IMR-90 (cell line): ENCODE data around the gene CYFIP1. TPM values are rescaled to one million over a fixed set of nuclear protein-coding genes. Genes with fewer than 3 reads are reported as not detected.

Source experiments
- ATAC-seq: fragments of 200-7000 bp; cut with Tn5 transposase; 2 replicates; pipeline ENCODE4 v1.9.1; 2020; ENCODE audit warnings: low read depth, mild to moderate bottlenecking, moderate library complexity
- BruUV-seq: library from RNA; stranded (reverse); fragments of 400-500 nt; replicated peaks from 2 replicates; lab custom pipeline; 2021; lab: Mats Ljungman, UMichigan
- CTCF ChIA-PET: fragments of 300-600 bp; formaldehyde crosslinking; extraction: SDS; loops from one replicate; lab custom pipeline; 2021; ENCODE audit warnings: antibody characterized with exemption; lab: Yijun Ruan, JAX
- POLR2A ChIA-PET: fragments of 300-600 bp; sonication (Branson Sonifier 250); formaldehyde crosslinking; loops from one replicate; lab custom pipeline; 2022; ENCODE audit warnings: antibody characterized with exemption; ENCODE audit not compliant: unreplicated experiment; lab: Charles Lee
- DNase-seq: peaks from one replicate; pipeline ENCODE4 v3.0.0; 2013
- H2AFZ ChIP-seq: replicated peaks from 2 replicates; pipeline ENCODE3; 2013; ENCODE audit warnings: low read length, mild to moderate bottlenecking; ENCODE audit not compliant: poor library complexity
- H2AK5ac ChIP-seq: 2 replicates; pipeline ENCODE4 v1.6.1; 2013; ENCODE audit warnings: low read depth, low read length, inconsistent platforms
- H2AK9ac ChIP-seq: replicated peaks from 2 replicates; pipeline ENCODE3; 2013; ENCODE audit warnings: mild to moderate bottlenecking, low read depth, low read length, moderate library complexity; ENCODE audit not compliant: poor library complexity
- H2BK120ac ChIP-seq: 2 replicates; pipeline ENCODE4 v1.6.1; 2013; ENCODE audit warnings: low read depth, low read length, inconsistent platforms
- H2BK15ac ChIP-seq: 3 replicates; pipeline ENCODE4 v1.6.1; 2013; ENCODE audit warnings: low read depth, low read length, inconsistent platforms
- H2BK20ac ChIP-seq: 2 replicates; pipeline ENCODE4 v1.6.1; 2013; ENCODE audit warnings: low read depth, mild to moderate bottlenecking, inconsistent platforms, low read length, moderate library complexity
- H2BK5ac ChIP-seq: 2 replicates; pipeline ENCODE4 v1.6.1; 2013; ENCODE audit warnings: mild to moderate bottlenecking, low read depth, low read length, inconsistent platforms; ENCODE audit not compliant: poor library complexity, severe bottlenecking
- H3K14ac ChIP-seq: replicated peaks from 2 replicates; pipeline ENCODE4 v1.6.1; 2013; ENCODE audit warnings: low read depth, low read length, inconsistent platforms
- H3K18ac ChIP-seq: 2 replicates; pipeline ENCODE4 v1.6.1; 2013; ENCODE audit warnings: low read depth, low read length, control low read depth
- H3K23ac ChIP-seq: 2 replicates; pipeline ENCODE4 v1.6.1; 2013; ENCODE audit warnings: low read depth, low read length, inconsistent platforms
- H3K27ac ChIP-seq: 2 replicates; pipeline ENCODE4 v1.5.1; 2013; ENCODE audit warnings: mild to moderate bottlenecking, control low read depth, low read length; ENCODE audit not compliant: insufficient read depth
- H3K27me3 ChIP-seq: 2 replicates; pipeline ENCODE4 v1.6.1; 2013; ENCODE audit warnings: low read length; ENCODE audit not compliant: control insufficient read depth, insufficient read depth
- H3K36me3 ChIP-seq: 2 replicates; pipeline ENCODE4 v1.6.1; 2013; ENCODE audit warnings: low read length, mixed read lengths; ENCODE audit not compliant: control insufficient read depth, insufficient read depth
- H3K4ac ChIP-seq: 2 replicates; pipeline ENCODE4 v1.6.1; 2013; ENCODE audit warnings: low read depth, low read length, inconsistent platforms
- H3K4me1 ChIP-seq: 2 replicates; pipeline ENCODE4 v1.6.1; 2013; ENCODE audit warnings: low read length, mixed read lengths; ENCODE audit not compliant: control insufficient read depth, insufficient read depth
- H3K4me2 ChIP-seq: 2 replicates; pipeline ENCODE4 v1.6.1; 2013; ENCODE audit warnings: low read depth, mild to moderate bottlenecking, control low read depth, low read length, moderate library complexity
- H3K4me3 ChIP-seq: 2 replicates; pipeline ENCODE4 v1.5.1; 2013; ENCODE audit warnings: low read depth, mild to moderate bottlenecking, control low read depth, low read length, moderate library complexity; ENCODE audit not compliant: insufficient read depth
- H3K56ac ChIP-seq: 2 replicates; pipeline ENCODE4 v1.6.1; 2013; ENCODE audit warnings: low read length, inconsistent platforms; ENCODE audit not compliant: insufficient read depth; ENCODE audit errors: extremely low read depth
- H3K79me1 ChIP-seq, 2 experiments: 2 replicates each; pipeline ENCODE4 v1.6.1; 2013; ENCODE audit warnings: low read length in 2 of 2, inconsistent platforms in 1 of 2, low read depth in 1 of 2
- H3K9ac ChIP-seq: 2 replicates; pipeline ENCODE4 v1.6.1; 2013; ENCODE audit warnings: low read depth, low read length, control low read depth
- H3K9me1 ChIP-seq: 2 replicates; pipeline ENCODE4 v1.6.1; 2013; ENCODE audit warnings: low read length, inconsistent platforms; ENCODE audit not compliant: insufficient read depth
- H3K9me3 ChIP-seq: 2 replicates; pipeline ENCODE4 v1.6.1; 2013; ENCODE audit warnings: low read length; ENCODE audit not compliant: control insufficient read depth, insufficient read depth
- H4K20me1 ChIP-seq: 2 replicates; pipeline ENCODE4 v1.6.1; 2013; ENCODE audit warnings: low read length, inconsistent platforms; ENCODE audit not compliant: insufficient read depth
- H4K5ac ChIP-seq: 2 replicates; pipeline ENCODE4 v1.6.1; 2013; ENCODE audit warnings: mild to moderate bottlenecking, low read depth, low read length, control low read depth
- H4K8ac ChIP-seq, 2 experiments: 2 replicates each; pipeline ENCODE4 v1.6.1; 2013; ENCODE audit warnings: low read depth in 2 of 2, low read length in 2 of 2, control low read depth in 1 of 2, inconsistent platforms in 1 of 2
- H4K91ac ChIP-seq: 2 replicates; pipeline ENCODE4 v1.6.1; 2013; ENCODE audit warnings: low read depth, low read length, inconsistent platforms; ENCODE audit not compliant: insufficient read depth
- BHLHE40 ChIP-seq: fragments of 150-350 bp; IDR thresholded peaks from 2 replicates; pipeline ENCODE4 v1.6.1; 2016; ENCODE audit warnings: mild to moderate bottlenecking, low read depth, low read length
- CEBPB ChIP-seq: IDR thresholded peaks from 2 replicates; pipeline ENCODE4 v1.6.1; 2012; ENCODE audit warnings: low read depth, low read length, improper control_type of control experiment
- CHD1 ChIP-seq: IDR thresholded peaks from 2 replicates; pipeline ENCODE4 v1.6.1; 2012; ENCODE audit warnings: low read depth, low read length, improper control_type of control experiment
- FOS ChIP-seq: fragments of 150-350 bp; IDR thresholded peaks from 2 replicates; pipeline ENCODE4 v1.6.1; 2016; ENCODE audit warnings: low read depth, low read length
- MXI1 ChIP-seq: IDR thresholded peaks from 2 replicates; pipeline ENCODE4 v1.6.1; 2012; ENCODE audit warnings: low read depth, mild to moderate bottlenecking, low read length, moderate library complexity, borderline replicate concordance
- NFE2L2 ChIP-seq: fragments of 150-350 bp; IDR thresholded peaks from 2 replicates; pipeline ENCODE4 v1.6.1; 2016; ENCODE audit warnings: low read depth, mild to moderate bottlenecking, low read length
- RAD21 ChIP-seq: IDR thresholded peaks from 2 replicates; pipeline ENCODE4 v1.6.1; 2012; ENCODE audit warnings: low read length, improper control_type of control experiment
- RCOR1 ChIP-seq: IDR thresholded peaks from 2 replicates; pipeline ENCODE4 v1.6.1; 2012; ENCODE audit warnings: mild to moderate bottlenecking, low read length, improper control_type of control experiment; ENCODE audit not compliant: insufficient replicate concordance
- RFX5 ChIP-seq: IDR thresholded peaks from 2 replicates; pipeline ENCODE4 v1.8.0; 2012; ENCODE audit warnings: low read depth, mild to moderate bottlenecking, low read length, moderate library complexity
- USF2 ChIP-seq: fragments of 150-350 bp; IDR thresholded peaks from 2 replicates; pipeline ENCODE4 v1.6.1; 2017; ENCODE audit warnings: mild to moderate bottlenecking, antibody characterized with exemption, low read length, low read depth
- WGBS, 2 experiments: methylation state at CpG; one replicate each; pipeline versions ENCODE4 v1.1.5 to v1.1.7; 2013; ENCODE audit warnings: missing lambda C conversion rate in 2 of 2; ENCODE audit not compliant: insufficient read length in 1 of 2; ENCODE audit errors: extremely low coverage in 2 of 2; 5-methylcytosine and 5-hydroxymethylcytosine counted together
- dilution Hi-C: fragments of 300-500 bp; cut with HindIII; formaldehyde crosslinking; loops from one replicate; pipeline ENCODE4 v1.14.3; 2018; ENCODE audit warnings: low sequenced_read_pairs; ENCODE audit not compliant: unreplicated experiment
- in situ Hi-C: fragments of 300-500 bp; cut with MboI; formaldehyde crosslinking; loops from 3 replicates; pipeline ENCODE4 v1.14.3; 2019; ENCODE audit warnings: low sequenced_read_pairs, inconsistent platforms, mixed read lengths
- intact Hi-C: fragments of 100-400 bp; cut with micrococcal nuclease; formaldehyde crosslinking; loops from 2 replicates; pipeline ENCODE4 v1.10.0; 2022
- polyA plus RNA-seq, 3 experiments: library from polyadenylated mRNA; depleted of rRNA; stranded (reverse); fragments of >200 nt; gene quantifications; 2 replicates each; pipeline ENCODE4 v1.2.3, GENCODE V29; 2012; ENCODE audit warnings: low replicate concordance in 1 of 3
- total RNA-seq: library from RNA; depleted of rRNA; stranded (reverse); fragments of >200 nt; gene quantifications from 2 replicates; pipeline ENCODE4 v1.2.3, GENCODE V29; 2012

The CYFIP1 gene
- total and polyA plus RNA-seq, 2 of the 4 experiments (the other 2 are of a cell fraction), result 58.4 to 163 TPM

- dilution Hi-C loops (no loop called here), in situ Hi-C loops (no loop called here), intact Hi-C loops (no loop called here)
- ChIA-PET CTCF (no interaction called here), POLR2A (no interaction called here)
- ATAC-seq (no peak), DNase-seq (no peak)
- H2BK5ac ChIP-seq, result peak overlapping the region; percentile 74
- peak overlapping the region; percentile 84; the same call in 1 of the 2 replicates for H3K23ac ChIP-seq
- H3K9me3 ChIP-seq, result peaks cover 3% of the 10 kb centered on the region; the same call in 1 of the 2 replicates
- H2BK120ac ChIP-seq, result 0 out of 2 replicates have a peak overlapping the region, but pooled peaks have one; percentile 66
- no peak overlapping the region for H2AK9ac ChIP-seq
- peak overlapping the region; percentile 82 for H2AFZ ChIP-seq
- H3K4me2 ChIP-seq, result no peak overlapping the region
- H3K9me1 ChIP-seq, result peaks cover 37% of the 10 kb centered on the region
- no peak overlapping the region for H3K18ac ChIP-seq
- peak overlapping the region; percentile 84; the same call in 1 of the 2 replicates for H3K4ac ChIP-seq
- no peak overlapping the region for H3K9ac ChIP-seq
- H2AK5ac ChIP-seq, result peak overlapping the region; percentile 97
- H3K14ac ChIP-seq, result 0 out of 2 replicates have a peak overlapping the region, but pooled peaks have one; percentile 89
- H2BK15ac ChIP-seq, result no peak overlapping the region
- peaks cover 60% of the 10 kb centered on the region for H3K36me3 ChIP-seq
- no TSS peak for BruUV-seq
- no CpG with 5 or more reads among the region's 9 CpGs for WGBS, 2 experiments
- no peak overlapping the region for H3K4me3 ChIP-seq
- H4K91ac ChIP-seq, result peak overlapping the region; percentile 35; the same call in 1 of the 2 replicates
- no peak overlapping the region for H3K56ac ChIP-seq
- no peak overlapping the region for H3K27ac ChIP-seq
- H4K20me1 ChIP-seq, result peaks cover 21% of the 10 kb centered on the region; the same call in 1 of the 2 replicates
- TF ChIP-seq CHD1 (no peak), RAD21 (no peak), BHLHE40 (no peak), NFE2L2 (no peak), RCOR1 (no peak), RFX5 (no peak), FOS (no peak), USF2 (no peak), MXI1 (no peak), CEBPB (no peak)
- H4K5ac ChIP-seq, result no peak overlapping the region
- no peaks in the 10 kb centered on the region for H3K27me3 ChIP-seq
- peaks cover 18 to 51% of the 10 kb centered on the region in 2 experiments for H3K79me1 ChIP-seq
- peak overlapping the region; percentile 69; the same call in 1 of the 2 replicates for H2BK20ac ChIP-seq
- H4K8ac ChIP-seq, result 0 out of 4 replicates have a peak overlapping the region, but pooled peaks of 1 of the 2 experiments have one; percentile 84
- H3K4me1 ChIP-seq, result peaks cover 10% of the 10 kb centered on the region
Measured at GRCh38 chr15:22873841-22874240, 106.3 kb downstream of the CYFIP1 start.
